Panc1 (cell line): ENCODE measurements around the gene ALKBH4. TPM values are rescaled to one million over a fixed set of nuclear protein-coding genes. Genes with fewer than 3 reads are reported as not detected.

Experiments
- ATAC-seq: fragments of 200-7000 bp; cut with Tn5 transposase; 2 replicates; pipeline ENCODE4 v1.9.1; 2020; ENCODE audit warnings: mild to moderate bottlenecking, moderate library complexity
- BruUV-seq: library from RNA; stranded (reverse); fragments of 400-500 nt; replicated peaks from 2 replicates; lab custom pipeline; 2021; lab: Mats Ljungman, UMichigan
- CTCF ChIA-PET: fragments of 300-600 bp; sonication (Branson Sonifier 250); formaldehyde crosslinking; loops from one replicate; lab custom pipeline; 2022; ENCODE audit warnings: antibody characterized with exemption; lab: Charles Lee
- POLR2A ChIA-PET: fragments of 300-600 bp; sonication (Branson Sonifier 250); formaldehyde crosslinking; loops from one replicate; lab custom pipeline; 2022; ENCODE audit warnings: antibody characterized with exemption; lab: Charles Lee
- DNase-seq: peaks from one replicate; pipeline ENCODE4 v3.0.0-alpha.2; 2010; ENCODE audit warnings: low read depth, low spot score
- H3K27ac ChIP-seq: 2 replicates; pipeline ENCODE4 v1.5.1; 2011; ENCODE audit warnings: mild to moderate bottlenecking, low read length, inconsistent platforms
- H3K27me3 ChIP-seq: fragments of 200-500 bp; sonication (Bioruptor generic); 2 replicates; pipeline ENCODE4 v1.6.0; 2014; ENCODE audit warnings: low read length, inconsistent platforms; ENCODE audit not compliant: control insufficient read depth, insufficient read depth
- H3K36me3 ChIP-seq: fragments of 200-500 bp; sonication (Bioruptor generic); 2 replicates; pipeline ENCODE4 v1.5.1; 2014; ENCODE audit warnings: inconsistent platforms, mild to moderate bottlenecking, low read length, moderate library complexity; ENCODE audit not compliant: control insufficient read depth, insufficient read depth
- H3K4me1 ChIP-seq: 2 replicates; pipeline ENCODE4 v1.5.1; 2011; ENCODE audit warnings: inconsistent platforms, mild to moderate bottlenecking, low read length, moderate library complexity; ENCODE audit not compliant: control insufficient read depth, insufficient read depth
- H3K4me3 ChIP-seq, 2 experiments: 2 replicates each; pipeline ENCODE4 v1.5.1; 2011 to 2012; ENCODE audit warnings: low read depth in 2 of 2, low read length in 2 of 2, mild to moderate bottlenecking in 2 of 2, inconsistent platforms in 1 of 2, moderate library complexity in 1 of 2
- H3K9me3 ChIP-seq: fragments of 200-500 bp; sonication (Bioruptor generic); 2 replicates; pipeline ENCODE4 v1.5.1; 2014; ENCODE audit warnings: low read depth, mild to moderate bottlenecking, inconsistent platforms, low read length, moderate library complexity; ENCODE audit not compliant: control insufficient read depth, insufficient read depth
- CTCF ChIP-seq: fragments of 450-650 bp; IDR thresholded peaks from 2 replicates; pipeline ENCODE4 v1.5.1; 2017; ENCODE audit warnings: mild to moderate bottlenecking
- POLR2AphosphoS5 ChIP-seq: IDR thresholded peaks from 2 replicates; pipeline ENCODE4 v1.6.1; 2012; ENCODE audit warnings: mild to moderate bottlenecking, low read depth, low read length, moderate library complexity
- REST ChIP-seq, 2 experiments: IDR thresholded peaks; 2 replicates each; pipeline ENCODE4 v1.6.1; 2011 to 2012; ENCODE audit warnings: low read depth in 2 of 2, control low read depth in 1 of 2, low read length in 1 of 2, mild to moderate bottlenecking in 1 of 2, moderate library complexity in 1 of 2; ENCODE audit not compliant: insufficient read depth in 1 of 2
- SIN3A ChIP-seq: IDR thresholded peaks from 2 replicates; pipeline ENCODE4 v1.6.1; 2012; ENCODE audit warnings: low read depth, mild to moderate bottlenecking, low read length, moderate library complexity, borderline replicate concordance; ENCODE audit not compliant: insufficient read depth
- TCF7L2 ChIP-seq: IDR thresholded peaks from 2 replicates; pipeline ENCODE4 v1.6.1; 2011; ENCODE audit warnings: mild to moderate bottlenecking, low read depth, low read length, inconsistent platforms
- in situ Hi-C: cut with HindIII; loops from 2 replicates; pipeline ENCODE4 v1.10.0; 2016; ENCODE audit warnings: low sequenced_read_pairs, low pct_unique_long_range_greater_than_20kb
- intact Hi-C: fragments of 100-400 bp; cut with micrococcal nuclease; formaldehyde crosslinking; loops from one replicate; pipeline ENCODE4 v1.10.0; 2022; ENCODE audit not compliant: unreplicated experiment
- total RNA-seq: library from RNA; stranded (reverse); gene quantifications from one replicate; pipeline ENCODE4 v1.2.1, GENCODE V29; 2021; ENCODE audit not compliant: unreplicated experiment

Gene ALKBH4
- total RNA-seq, 1 experiment from 2014 or later: 19.0 TPM

GRCh38 chr7:102467581-102468477 lies 3.2 kb upstream of the ALKBH4 start:
- H3K4me1 ChIP-seq: peaks cover 7% of the 10 kb centered on the region
- no peaks in the 10 kb centered on the region for H3K9me3 ChIP-seq
- in situ Hi-C loops: no loop called here
- TF ChIP-seq REST (IDR thresholded peaks at IDR 0.05; ENCODE audit: insufficient read depth in 1 of 2, low read depth in 2 of 2, low read length in 1 of 2) (no peak), SIN3A (no peak), TCF7L2 (no peak), CTCF (no peak), POLR2AphosphoS5 (no peak)
- no peaks in the 10 kb centered on the region for H3K27me3 ChIP-seq
- ChIA-PET CTCF (no interaction called here), POLR2A (interaction anchor here (0.6 kb wide), 1 partner anchor 975 kb away, joined by 6 read pairs; no protein-coding TSS in a partner anchor)
- ATAC-seq (no peak), DNase-seq (no peak)
- no TSS peak for BruUV-seq
- H3K36me3 ChIP-seq: peaks cover 4% of the 10 kb centered on the region
- H3K4me3 ChIP-seq: no peak overlapping the region
- intact Hi-C loops: no loop called here
- H3K27ac ChIP-seq: no peak overlapping the region

GRCh38 chr7:102466097-102466496 lies 1.4 kb upstream of the ALKBH4 start:
- TF ChIP-seq POLR2AphosphoS5 (no peak), TCF7L2 (no peak), REST (IDR thresholded peaks at IDR 0.05; ENCODE audit: insufficient read depth in 1 of 2, low read depth in 2 of 2, low read length in 1 of 2) (no peak), CTCF (no peak), SIN3A (no peak)
- in situ Hi-C loops (no loop called here), intact Hi-C loops (no loop called here)
- no peak for DNase-seq
- Histone ChIP-seq H3K9me3 (no peaks in the 10 kb centered on the region), H3K36me3 (peaks cover 4% of the 10 kb centered on the region), H3K27ac (no peak overlapping the region), H3K4me1 (peaks cover 7% of the 10 kb centered on the region), H3K4me3 (peak overlapping the region; percentile 91 to 100), H3K27me3 (no peaks in the 10 kb centered on the region)
- CTCF ChIA-PET: interaction anchor here (1.0 kb wide), 1 partner anchor 10 kb away, joined by 3 read pairs; no protein-coding TSS in a partner anchor
- POLR2A ChIA-PET: no interaction called here
- BruUV-seq: no TSS peak
- ATAC-seq: no peak
